GM18867 (cell line): Measurements from ENCODE around the gene PPFIBP1.
"Not testable (repeated sequence)": the region's sequence is repeated elsewhere in the genome, so short reads cannot be mapped to it uniquely, and the experiment has no call there.

ENCODE experiments used
- ATAC-seq: cut with Tn5 transposase; IDR thresholded peaks from one replicate; pipeline ENCODE4 v1.9.1; 2021; ENCODE audit warnings: mild to moderate bottlenecking, moderate library complexity; ENCODE audit not compliant: unreplicated experiment

The PPFIBP1 gene

DNA sequence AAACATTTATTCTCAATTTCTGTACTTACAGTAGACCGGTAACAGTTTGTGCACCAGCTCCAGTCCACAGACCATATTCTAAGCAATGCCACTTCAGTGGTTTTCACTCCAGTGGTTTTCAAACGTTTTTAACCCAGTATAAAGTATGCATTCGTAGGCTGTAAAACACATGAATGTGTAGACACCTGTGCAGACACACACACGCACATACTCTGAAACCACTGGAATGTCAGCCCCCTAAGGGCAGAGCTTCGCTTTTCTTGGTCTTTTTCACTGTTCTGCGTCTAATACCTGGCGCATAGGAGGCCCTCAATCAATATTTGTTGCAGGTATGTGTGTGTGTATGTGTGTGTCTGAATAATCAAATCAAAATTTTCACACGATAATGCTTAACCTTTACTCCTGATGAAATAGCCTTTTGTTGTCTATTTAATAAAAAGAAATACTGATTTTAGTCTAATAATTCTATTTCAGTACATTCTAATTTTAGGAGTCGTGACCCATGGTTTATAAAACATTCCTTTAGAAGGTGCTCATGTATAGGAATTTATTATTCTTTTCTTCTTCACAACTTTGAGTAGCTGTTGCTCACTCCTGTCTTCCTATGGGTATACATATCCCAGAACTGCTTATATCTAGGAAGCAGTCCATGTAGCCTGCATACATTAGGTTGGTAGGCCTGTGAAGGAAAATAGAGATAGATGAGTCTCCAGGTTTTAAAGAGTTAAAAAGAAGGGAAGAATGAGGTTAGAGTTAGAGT lies 98.6 kb downstream of the PPFIBP1 start:
- ATAC-seq: no peak

DNA sequence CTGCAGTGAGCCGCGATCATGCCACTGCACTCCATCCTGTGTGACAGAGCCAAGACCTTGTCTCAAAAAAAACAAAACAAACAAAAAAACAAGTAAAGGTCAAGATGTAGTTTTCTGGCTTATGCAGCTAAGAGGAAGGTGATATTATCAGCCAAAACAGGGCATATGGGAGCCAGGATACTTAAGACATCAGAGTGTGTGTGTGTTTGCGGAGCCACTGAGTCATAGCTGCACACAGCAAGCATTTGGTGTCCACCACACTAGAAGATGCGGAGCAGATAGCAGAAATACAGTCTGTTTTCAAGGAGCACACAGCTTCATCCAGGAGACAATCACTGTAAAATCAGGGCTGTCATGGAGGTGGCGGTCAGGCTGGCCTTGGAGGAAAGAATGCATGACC lies 99.6 kb downstream of the PPFIBP1 start:
- ATAC-seq: no peak

DNA sequence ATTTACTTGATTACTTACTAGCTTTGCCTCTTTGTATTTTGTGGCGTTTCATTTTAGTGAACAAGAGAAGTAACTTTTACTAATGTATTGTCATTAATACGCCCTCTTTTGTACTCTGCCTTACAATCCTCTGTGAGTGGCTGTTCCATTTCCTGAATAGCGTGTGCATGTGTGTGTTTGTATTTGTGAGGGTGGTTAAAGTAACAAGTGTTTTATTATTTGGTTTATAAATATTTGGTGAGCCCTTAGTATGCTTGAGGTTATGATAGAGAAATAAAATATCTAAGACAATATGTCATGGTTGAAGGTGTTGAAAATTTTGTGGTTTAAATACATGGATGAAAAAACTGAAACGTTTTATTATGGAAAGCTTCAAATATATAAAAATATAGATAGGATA lies 100.6 kb downstream of the PPFIBP1 start:
- no peak for ATAC-seq

DNA sequence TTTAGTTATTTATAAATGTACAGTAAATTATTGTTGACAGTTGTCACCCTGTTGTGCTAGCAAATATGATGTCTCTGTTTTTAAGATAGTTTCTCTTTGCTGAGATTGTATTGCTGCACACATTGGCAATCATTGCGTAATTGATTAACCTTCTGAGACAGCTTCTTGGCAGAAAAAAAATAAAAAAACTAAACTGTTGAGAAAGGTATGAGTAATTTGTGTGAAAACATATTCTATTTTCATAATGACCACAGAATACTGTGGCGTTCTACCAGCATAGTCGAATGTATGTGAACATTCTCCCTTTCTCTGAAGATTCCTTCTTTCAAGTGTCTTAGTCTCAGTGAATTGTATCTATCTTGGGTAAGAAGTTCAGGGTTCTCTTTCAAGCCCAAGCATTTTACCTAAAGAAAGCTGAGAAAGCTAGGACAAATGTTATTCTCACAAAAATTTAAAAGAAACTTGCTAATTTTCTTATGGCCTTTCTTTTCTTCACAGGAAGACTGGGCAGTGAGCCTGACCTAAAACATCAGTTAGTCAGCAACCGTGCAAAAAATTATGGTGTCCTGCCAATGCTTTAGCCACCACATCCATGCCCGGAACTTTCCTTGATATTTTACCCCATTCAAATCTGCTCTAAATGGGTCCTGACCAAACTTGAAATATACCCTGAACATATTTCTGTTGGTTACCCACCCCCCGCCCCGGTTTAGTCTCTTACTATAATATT lies 103.3 kb downstream of the PPFIBP1 start:
- peak; percentile 64 for ATAC-seq

DNA sequence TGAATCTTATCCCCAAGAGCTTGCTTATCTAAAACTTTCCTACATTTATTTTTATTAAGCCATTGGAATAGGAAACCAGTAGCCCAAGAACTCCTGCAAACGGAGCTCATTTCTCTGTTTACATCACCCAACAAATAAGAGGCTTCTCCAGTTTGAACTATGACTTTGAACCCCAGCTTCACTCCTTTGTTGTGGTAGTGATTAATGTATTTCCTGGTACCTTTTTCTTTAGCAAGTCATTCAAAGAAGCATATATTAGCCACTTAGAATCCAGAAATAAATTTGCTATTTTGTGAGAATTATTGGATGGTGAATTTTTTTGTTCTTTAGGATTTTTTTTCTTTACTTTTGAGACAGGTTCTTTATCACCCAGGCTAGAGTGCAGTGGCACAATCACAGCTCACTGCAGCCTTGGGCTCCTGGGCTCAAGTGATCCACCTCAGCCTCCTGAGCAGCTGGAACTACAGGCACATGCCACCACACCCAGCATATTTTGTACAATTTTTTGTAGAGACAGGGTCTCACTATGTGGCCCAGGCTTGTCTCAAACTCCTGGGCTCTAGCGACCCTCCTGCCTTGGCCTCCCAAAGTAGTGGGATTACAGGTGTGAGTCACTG lies 104.0 kb downstream of the PPFIBP1 start:
- not testable (repeated sequence) for ATAC-seq

DNA sequence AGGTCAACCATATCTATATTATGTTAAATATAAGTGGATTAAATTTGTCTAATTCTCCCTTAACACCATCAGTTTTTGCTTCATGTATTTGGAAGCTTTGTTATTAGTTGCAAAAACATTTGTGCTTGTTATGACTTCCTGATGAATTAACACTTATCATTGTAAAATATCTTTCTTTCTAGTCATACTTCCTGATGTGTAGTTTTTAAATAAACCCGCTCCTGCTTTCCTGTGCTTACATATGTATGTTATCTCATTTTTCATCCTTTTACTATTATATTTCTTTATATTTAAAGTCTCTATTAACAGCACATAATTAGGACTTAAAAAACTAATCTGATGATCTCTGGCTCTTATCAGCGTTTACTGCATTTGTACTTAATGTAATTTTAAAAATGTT lies 106.2 kb downstream of the PPFIBP1 start:
- not testable (repeated sequence) for ATAC-seq

DNA sequence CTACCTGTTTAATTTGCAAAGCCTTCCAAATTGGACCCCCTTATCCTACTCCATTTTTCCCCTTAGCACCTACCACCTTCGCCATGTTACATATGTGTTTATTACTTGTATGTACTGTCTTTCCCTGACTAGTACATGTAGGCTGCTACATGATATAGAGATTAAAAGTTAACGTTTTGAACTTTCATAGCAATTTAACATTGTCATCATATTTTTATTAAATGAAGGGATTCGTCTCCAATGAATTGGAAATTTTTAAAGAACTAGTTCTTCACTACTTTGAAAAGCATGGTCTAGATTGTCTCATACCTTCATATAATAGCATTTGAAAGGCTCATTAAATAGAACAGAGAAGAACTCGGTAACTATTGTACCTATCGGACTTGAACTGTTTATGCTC lies 107.4 kb downstream of the PPFIBP1 start:
- ATAC-seq: no peak

DNA sequence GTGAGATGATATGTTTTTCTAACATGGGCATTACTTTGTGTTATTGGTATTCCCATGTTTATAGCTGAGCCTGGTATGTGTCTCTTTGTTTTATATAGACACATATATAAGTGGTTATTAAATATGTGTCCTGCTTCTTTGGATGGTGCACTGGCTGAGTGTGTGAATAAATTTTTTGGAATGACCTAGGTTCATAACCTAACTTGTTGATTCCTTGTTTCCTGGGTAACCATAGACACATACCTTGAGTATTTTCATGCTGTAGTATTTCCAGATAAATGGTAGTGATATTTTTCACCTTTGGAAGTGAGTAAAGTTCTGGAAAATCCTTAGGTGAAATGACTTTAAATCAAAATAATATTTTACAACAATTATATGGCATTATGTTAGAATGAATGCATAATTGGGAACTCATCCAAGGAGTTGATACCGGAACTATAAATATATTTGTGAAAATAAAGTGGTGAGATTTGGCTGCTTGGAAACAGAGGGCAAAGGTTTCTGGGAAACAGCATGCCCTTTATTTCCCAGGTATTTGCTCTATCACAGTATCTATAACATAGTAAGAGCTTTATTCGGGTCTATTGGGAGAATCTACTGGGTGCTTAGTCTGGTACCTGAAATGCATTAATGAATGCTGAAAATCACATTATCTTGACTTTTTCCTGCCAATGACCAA lies 107.9 kb downstream of the PPFIBP1 start:
- ATAC-seq: no peak

DNA sequence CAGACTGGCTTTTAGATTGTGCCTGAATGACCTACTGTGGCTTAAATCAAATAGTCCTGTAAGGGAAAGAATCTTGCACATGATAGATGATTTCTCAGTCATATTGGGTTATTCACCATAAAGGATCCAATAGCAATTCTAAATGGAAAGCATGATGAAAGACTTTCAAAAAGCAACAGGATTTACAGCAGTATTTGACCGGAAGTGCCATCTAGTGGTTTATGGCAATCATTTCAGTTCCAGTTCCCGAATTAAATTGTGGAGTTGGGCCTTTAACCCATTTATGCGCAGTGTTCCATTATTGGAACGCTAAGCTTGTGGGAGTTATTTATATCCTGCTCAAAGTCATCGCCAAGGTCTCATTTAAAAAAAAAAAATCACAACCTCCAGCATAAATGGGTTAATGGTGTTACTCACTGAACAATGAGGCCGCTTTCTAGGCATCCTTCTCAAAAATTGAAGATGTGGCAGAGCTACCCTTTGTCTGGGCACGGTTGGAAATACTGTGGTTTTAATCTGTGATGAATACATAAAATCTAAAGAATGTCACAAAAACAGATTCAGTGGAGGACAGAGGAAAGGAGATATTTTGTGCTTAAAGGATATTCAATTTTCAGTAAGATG lies 111.5 kb downstream of the PPFIBP1 start:
- no peak for ATAC-seq

DNA sequence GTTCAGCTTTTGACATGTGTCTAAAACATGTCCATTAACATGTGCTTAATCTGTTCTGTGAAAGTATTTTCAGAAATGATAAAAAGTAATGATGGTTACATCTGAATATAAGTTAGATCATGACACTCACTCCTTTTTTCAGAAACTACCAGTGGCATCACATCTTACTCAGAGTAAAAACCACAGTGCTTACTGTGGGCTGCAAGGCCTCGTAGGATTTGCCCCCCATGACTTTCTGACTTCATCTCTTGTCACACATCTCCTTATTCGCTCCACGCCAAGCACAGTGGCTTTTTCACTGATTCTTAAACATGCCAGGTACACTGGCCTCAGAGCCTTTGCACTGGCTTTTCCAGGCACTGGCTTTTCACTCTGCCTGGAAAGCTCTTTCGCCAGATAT lies 112.6 kb downstream of the PPFIBP1 start:
- not testable (repeated sequence) for ATAC-seq

DNA sequence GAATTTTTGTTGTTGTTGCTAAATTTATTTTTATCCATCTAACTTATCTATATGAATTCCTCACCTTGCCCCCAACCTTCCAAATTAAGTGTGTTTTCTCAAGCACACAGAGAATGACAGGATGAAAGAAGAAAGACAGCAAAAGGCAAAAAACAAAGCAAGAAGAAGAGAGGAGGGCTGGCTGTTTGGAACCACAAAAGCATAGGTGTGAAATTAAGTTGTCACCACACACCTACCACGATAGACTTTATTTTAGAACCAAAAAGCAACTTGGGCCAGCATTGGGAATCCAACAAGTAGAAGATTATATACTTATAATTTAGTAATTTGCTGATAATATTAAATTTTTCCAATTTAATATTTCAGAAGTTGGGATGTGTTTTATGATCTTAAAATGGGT lies 113.5 kb downstream of the PPFIBP1 start:
- no peak for ATAC-seq

DNA sequence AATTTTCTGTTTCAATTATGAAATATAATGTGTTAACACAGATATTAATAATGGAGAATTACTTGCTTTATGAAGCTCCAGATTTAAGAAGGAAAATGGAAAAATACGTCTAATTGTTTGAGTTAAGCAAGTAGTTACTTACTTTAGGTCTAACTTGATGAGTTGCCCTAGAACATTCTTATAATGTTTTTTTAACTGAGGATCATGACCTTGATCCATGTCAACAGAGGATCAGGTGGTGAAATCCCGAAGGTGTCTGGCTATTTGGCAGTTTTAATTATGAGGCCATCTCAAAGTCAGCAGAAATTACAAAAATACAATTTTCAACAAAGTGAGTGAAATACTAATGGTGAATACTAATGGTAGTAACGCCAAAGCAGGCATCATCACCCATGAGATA lies 115.3 kb downstream of the PPFIBP1 start:
- ATAC-seq: no peak

DNA sequence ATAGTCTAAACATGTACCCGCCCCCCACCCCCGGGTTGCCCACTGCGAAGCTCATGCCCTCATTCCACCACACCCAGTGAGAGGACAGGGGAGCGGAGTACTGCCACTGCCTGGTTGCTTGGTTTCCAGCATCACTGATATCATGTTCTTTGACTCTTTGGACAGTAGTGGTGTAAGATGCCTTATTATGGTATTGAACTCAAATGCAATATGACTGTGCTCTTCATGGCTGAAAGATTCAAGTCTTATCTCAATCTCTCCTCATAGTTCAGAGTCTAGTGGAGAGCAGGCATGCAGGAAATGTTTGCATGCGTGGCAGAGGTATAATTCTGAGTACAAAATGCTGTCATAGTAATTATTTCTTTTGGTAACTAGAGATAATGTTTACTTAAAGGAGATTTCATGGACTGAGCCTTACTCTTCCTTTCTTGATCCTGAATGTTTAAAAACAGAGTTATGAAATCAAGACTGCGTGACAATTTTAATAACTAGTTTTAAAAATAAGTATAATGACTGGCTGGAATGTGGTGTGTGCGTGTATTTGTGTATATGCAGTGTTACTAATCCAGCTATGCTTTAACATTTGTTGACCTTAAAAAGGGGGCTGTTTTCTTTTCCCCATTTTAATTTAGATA lies 116.7 kb downstream of the PPFIBP1 start:
- ATAC-seq: not testable (repeated sequence)

DNA sequence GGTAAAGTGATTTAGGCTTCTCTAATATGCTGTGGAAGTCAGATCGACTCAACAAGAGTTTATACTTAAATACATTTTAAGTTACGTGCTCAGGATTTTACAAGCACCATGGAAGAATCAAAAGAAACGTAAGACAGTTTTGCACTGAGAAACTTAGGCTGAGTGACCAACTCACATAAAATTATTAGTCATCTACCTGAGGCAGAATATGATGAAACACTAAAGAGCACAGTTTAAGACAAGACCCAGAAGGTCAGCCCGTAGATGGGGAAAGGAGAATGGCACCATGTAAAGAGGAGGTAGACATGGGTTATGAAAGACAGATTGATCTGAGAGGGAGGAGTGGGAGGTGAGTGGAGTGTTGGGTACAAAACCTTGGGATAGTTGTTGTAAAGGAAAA lies 118.4 kb downstream of the PPFIBP1 start:
- not testable (repeated sequence) for ATAC-seq

DNA sequence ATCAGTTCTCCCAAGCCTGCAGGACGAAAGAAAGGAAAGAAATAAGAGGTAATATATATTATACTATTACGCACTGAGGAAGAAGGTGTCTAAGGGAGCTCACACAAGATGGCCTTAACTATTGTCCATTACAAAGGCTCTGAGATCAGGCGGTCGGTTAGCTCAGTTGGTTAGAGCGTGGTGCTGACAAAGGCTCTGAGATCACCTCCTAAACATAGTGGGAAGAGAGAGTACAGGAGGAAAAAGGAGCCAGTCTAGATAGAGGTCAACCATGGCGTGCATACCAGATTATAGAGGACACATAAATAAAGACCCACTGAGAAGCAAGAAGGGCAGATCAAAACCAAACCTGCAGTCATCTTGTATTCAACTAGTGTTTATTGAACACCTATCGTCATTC lies 118.9 kb downstream of the PPFIBP1 start:
- not testable (repeated sequence) for ATAC-seq

DNA sequence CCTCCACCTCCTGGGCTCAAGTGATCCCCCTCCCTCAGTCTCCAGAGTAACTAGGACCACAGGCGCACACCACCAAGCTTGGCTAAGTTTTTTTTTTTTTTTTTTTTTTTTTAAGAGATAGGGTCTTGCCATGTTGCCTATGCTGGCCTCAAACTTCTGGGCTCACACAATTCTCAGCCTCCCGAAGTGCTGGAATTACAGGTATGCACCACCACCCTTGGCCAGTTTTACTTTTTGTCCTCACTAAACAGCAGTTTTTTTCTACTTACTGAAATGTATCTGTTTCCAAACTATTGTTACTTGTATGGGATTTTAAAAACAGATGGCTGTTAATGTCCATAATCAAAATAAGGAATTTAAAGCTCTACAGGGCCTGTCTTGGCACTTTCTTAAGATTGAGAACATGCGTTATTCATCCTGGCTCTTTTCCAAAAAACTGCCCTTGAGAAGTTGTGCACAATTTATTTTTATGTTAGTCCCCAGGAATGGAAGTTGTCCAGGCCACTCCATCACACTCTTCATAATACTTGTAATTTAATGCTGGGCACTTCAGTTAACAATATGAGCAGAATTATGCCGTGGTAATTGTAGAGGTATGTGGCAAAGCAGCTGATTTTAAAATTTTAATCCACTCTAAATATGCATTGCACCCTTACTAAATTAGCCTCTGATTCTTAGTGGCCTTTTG lies 120.3 kb downstream of the PPFIBP1 start:
- ATAC-seq: no peak

DNA sequence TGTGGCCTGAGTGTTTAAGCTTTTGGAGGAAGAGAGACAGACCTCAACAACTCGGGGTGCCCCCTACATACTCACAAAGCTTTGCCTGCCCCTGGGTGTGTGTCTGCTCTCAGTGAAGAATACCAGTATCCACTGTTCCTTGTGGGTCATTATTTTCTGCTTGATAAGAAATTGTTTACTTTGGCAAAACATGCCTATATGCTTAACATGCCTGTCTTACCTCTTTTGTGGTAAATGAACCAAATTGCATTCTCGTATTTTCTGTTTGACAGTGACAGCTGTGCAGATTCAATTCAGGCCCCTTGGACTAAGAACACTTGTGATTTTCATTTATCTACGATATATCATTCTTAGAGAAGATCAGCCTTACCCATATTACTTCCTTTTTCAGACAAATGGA lies 121.7 kb downstream of the PPFIBP1 start:
- ATAC-seq: no peak

DNA sequence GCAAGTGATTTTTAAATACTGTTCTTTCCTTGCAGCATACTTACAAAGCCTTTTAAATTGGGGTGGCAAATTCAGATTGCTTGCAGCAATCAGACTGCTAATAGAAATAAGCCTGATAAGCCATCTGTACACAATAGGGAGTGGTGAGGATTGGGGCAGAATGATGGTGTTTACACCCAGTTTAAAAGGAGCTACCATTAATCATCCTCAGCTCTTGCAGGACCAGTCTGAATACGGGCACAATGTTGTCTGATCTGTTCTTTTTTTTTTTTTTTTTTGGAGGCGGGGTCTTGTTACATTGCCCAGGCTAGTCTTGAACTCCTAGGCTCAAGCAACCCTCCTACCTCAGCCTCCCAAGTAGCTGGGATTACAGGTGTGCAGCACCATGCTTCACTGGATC lies 122.1 kb downstream of the PPFIBP1 start:
- no peak for ATAC-seq

DNA sequence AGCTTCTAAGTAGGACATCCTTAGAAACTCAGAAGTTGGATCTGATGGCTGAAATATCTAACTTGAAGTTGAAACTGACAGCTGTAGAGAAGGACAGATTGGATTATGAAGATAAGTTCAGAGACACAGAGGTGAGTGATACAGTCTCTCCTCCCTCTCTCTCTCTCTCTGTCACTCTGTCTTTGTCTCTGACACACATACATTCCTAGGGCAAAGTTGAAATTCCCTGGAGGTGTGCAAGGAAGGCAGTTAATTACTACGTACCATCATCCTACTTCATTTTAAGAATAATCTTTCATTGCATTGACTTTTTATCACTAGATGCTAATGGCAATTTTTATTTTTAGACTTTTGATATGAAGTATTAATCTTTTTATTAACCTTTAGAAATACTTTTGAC lies 126.0 kb downstream of the PPFIBP1 start:
- ATAC-seq: no peak

DNA sequence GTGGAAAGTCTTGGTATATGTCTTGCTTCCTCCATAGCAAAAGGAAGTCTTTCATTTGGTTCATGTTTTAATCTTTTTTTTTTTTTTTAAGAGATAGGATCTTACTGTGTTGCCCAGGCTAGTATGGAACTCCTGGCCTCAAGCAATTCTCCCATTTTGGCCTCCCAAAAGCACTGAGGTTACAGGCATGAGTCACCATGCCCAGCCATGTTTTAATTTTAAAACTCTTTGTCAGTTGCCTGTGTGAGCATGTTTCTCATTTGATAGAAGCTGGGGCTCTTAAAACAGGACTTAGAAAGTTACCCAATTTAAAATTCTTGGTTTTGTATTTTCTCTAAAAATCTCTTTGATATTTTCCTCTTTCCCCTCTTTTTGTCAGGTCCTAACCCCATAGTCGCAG lies 127.2 kb downstream of the PPFIBP1 start:
- ATAC-seq: no peak
